ENCODE results near the gene TSPAN33.
A peak's percentile ranks its signal among the peaks of the same experiment; 100 is the strongest.

The TSPAN33 gene, protein sequence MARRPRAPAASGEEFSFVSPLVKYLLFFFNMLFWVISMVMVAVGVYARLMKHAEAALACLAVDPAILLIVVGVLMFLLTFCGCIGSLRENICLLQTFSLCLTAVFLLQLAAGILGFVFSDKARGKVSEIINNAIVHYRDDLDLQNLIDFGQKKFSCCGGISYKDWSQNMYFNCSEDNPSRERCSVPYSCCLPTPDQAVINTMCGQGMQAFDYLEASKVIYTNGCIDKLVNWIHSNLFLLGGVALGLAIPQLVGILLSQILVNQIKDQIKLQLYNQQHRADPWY

DNA sequence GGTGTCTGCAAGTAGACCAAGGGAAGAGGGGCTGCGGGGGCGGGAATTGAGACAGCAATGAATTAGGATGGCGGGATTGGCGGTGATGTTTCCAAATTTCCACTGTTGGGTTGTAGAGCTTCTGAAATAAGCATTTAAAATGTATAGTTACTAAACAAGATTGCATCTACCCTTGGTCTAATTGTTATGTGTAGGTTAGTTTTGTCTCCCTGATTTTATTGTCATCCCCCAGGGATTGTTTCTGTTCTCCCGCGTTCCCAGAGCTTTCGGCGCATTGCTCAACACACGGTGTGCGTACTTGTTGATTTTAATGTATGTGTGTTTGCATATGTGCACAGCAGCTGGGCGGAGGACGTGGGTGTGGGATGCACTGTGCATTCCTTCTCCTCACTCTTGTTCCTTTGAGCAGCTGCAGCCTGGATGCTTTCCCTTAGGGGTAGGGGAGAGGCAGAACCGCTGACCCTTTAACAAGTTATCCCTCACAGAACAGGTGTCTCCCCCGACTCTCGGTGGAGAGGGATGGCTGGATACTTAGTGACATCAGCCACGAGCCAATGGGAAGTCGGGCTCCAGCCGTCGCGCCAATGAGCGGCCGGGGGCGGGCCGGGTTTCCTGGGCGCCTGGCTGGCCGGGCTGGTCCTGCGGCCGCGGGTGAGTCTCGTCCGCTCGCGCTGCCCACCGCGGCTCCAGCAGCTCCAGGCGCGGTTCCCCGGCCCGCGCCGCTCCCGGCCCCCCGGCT lies at the start of gene TSPAN33:
TSPAN33 (plus strand) TSS at position 613 of the 739 bp plus-strand sequence. CDS start 274 bp downstream, outside the sequence.
- peak; percentile 42 for DNase-seq (ENCODE audit: low read depth)
- no peak for TF ChIP-seq CTCF (conservative IDR thresholded peaks at IDR 0.05; ENCODE audit: control insufficient read depth, insufficient read depth, low read depth, low read length)
- H3K4me3 ChIP-seq (ENCODE audit: control insufficient read depth, low read depth, low read length), result peak within 1 kb of the TSS; percentile 40

GRCh38 chr7:129095258-129095657 lies 49.2 kb upstream of the TSPAN33 start:
- H3K4me3 ChIP-seq (ENCODE audit: control insufficient read depth, low read depth, low read length), result no peak overlapping the region
- TF ChIP-seq CTCF (conservative IDR thresholded peaks at IDR 0.05; ENCODE audit: control insufficient read depth, insufficient read depth, low read depth, low read length), result no peak
- DNase-seq (ENCODE audit: low read depth), result no peak

DNA sequence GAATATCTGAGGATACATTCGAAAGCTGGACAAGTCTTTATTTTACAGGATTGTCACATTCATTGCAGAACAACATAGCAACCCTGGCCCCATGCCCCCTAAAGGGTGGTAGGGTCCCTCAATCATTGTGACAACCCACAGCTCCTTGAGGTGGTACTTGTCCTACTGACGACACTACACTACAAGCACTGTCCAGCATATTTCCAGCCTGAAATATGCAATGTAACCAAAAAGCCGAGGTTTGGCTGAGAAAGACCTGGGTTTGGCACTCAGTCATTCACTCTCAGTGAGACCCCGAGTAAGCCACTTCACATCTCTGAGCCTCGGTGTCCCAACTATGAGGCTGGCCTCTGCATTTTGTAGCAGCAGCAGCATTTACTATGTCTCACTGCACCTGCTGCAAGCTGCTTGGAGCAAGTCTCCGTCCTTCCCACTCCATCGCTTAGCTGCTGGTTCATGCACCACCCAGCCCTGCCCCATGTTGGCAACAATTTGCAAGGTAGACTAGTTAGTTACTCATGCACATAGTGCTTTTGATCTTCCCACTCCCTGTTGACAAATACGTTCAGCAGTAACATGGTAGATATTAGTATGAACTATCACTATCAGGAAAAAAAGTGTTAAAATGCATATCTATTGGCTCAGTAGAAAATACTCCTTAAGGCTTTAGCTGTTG lies 46.0 kb upstream of the TSPAN33 start:
- no peak for DNase-seq (ENCODE audit: low read depth)
- TF ChIP-seq CTCF (conservative IDR thresholded peaks at IDR 0.05; ENCODE audit: control insufficient read depth, insufficient read depth, low read depth, low read length), result no peak
- H3K4me3 ChIP-seq (ENCODE audit: control insufficient read depth, low read depth, low read length), result no peak overlapping the region

DNA sequence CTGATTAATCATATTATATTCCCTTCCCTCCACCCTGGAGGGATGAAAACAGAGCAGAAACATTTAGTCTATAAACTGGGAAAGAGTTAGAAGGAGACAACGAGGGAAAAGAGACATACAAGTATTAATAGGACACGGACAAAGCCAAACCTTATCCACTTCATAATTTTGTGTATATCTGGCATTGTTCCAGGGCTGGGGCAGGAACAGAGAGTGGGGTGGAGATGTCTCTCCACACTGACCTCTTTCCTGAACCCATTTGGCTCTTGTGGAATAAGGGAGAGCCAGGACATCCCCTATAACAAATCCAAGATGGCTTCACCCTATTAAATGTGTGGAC lies 43.7 kb upstream of the TSPAN33 start:
- no peak for DNase-seq (ENCODE audit: low read depth)
- H3K4me3 ChIP-seq (ENCODE audit: control insufficient read depth, low read depth, low read length), result no peak overlapping the region
- no peak for TF ChIP-seq CTCF (conservative IDR thresholded peaks at IDR 0.05; ENCODE audit: control insufficient read depth, insufficient read depth, low read depth, low read length)

DNA sequence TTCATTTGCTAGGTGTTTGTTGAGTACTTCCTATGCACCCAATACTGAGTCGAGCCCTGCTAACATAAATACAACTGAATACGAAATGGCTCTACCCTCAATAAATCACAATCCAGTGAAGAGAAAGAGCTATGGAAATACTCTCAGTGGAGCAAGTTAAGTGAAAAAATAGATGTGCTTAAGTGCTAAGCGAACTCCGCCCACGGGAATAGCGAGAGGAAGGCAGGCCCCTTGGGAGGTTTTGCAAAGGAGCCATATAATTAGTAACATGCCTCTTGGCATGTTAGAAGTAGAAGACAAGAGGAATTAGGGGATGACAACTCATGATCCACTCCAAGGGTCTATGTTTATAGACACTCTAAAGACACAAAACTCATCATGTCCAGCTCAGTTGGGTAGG lies 42.8 kb upstream of the TSPAN33 start:
- no peak for TF ChIP-seq CTCF (conservative IDR thresholded peaks at IDR 0.05; ENCODE audit: control insufficient read depth, insufficient read depth, low read depth, low read length)
- peak; percentile 58 for DNase-seq (ENCODE audit: low read depth)
- H3K4me3 ChIP-seq (ENCODE audit: control insufficient read depth, low read depth, low read length), result no peak overlapping the region

DNA sequence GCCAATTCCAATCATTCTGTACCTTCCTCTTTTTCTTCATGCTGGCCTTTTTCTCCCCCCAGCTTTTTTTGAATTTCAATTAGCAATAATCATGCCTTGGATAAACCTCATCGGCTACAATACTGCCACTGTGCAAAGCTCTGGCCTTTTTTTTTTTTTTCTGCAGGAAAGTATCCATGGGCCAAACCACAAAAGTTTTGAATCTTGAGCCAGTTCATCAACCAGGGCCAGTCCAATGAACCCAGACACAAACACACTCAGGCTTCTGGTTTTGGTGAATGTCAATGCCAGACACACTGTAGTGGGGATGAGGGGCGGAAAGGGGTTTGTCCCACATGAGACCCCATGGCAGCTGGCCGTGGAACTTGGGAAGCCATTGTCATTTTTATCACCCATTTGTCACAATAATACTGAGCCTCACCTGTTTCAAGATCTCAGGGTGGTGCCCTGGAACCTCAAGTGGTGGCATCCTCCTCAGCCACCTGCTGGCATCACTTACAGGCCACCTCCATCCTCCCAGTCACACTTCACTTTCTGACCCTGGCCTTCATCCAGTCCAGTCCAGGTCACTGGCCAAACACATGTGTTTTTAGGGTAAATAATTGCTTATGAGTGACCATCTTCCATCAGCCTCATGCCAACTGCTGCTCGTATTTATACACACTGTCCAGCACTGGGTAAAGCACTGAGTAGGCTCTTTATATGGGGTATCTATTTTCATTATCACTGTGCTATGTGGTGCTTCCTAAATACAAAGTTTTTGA lies 40.8 kb upstream of the TSPAN33 start:
- no peak for DNase-seq (ENCODE audit: low read depth)
- TF ChIP-seq CTCF (conservative IDR thresholded peaks at IDR 0.05; ENCODE audit: control insufficient read depth, insufficient read depth, low read depth, low read length), result no peak
- H3K4me3 ChIP-seq (ENCODE audit: control insufficient read depth, low read depth, low read length), result no peak overlapping the region
